Testis (tissue), 3 donors: Measurements from ENCODE around the gene KCNH5. TPM values are rescaled to one million over a fixed set of nuclear protein-coding genes. Genes with fewer than 3 reads are reported as not detected.
"Not testable (repeated sequence)": the region's sequence is repeated elsewhere in the genome, so short reads cannot be mapped to it uniquely, and the experiment has no call there.

Experiments
- DNase-seq: peaks from one replicate; pipeline ENCODE4 v3.0.0-alpha.2; 2019
- H3K27ac ChIP-seq, 2 donors: fragments of 200-600 bp; sonication (generic); one replicate each; pipeline ENCODE4 v1.5.1; 2019
- H3K27me3 ChIP-seq: fragments of 200-600 bp; sonication (generic); one replicate; pipeline ENCODE4 v1.5.1; 2019
- H3K36me3 ChIP-seq: fragments of 200-600 bp; sonication (generic); one replicate; pipeline ENCODE4 v1.5.1; 2017; ENCODE audit warnings: low read depth; ENCODE audit errors: missing control alignments
- H3K4me1 ChIP-seq: fragments of 200-600 bp; sonication (generic); one replicate; pipeline ENCODE4 v1.5.1; 2019
- H3K4me3 ChIP-seq, 2 donors: fragments of 200-600 bp; sonication (generic); one replicate each; pipeline ENCODE4 v1.5.1; 2017 to 2019
- H3K9me3 ChIP-seq: fragments of 200-600 bp; sonication (generic); one replicate; pipeline ENCODE4 v1.5.1; 2017
- POLR2A ChIP-seq: fragments of 450-650 bp; IDR thresholded peaks from one replicate; pipeline ENCODE4 v1.6.1; 2017; ENCODE audit warnings: antibody characterized with exemption, mild to moderate bottlenecking, moderate library complexity
- WGBS, 2 donors: methylation state at CpG; one replicate each; pipeline ENCODE4 v1.1.5; 2018; 5-methylcytosine and 5-hydroxymethylcytosine counted together
- intact Hi-C: fragments of 100-400 bp; cut with DNase I; formaldehyde crosslinking; loops from one replicate; pipeline ENCODE4 v1.15.1; 2023; ENCODE audit warnings: low total_unique reads
- polyA plus RNA-seq: library from polyadenylated mRNA; stranded (reverse); fragments of 350-450 nt; fragmentation: Illumina TruSeq; extraction: RNeasy Lipid Tissue Mini Kit (QIAGEN cat#74804); gene quantifications from one replicate; pipeline ENCODE4 v1.2.3, GENCODE V29; 2014; ENCODE audit warnings: low read depth, low replicate concordance; ENCODE audit not compliant: insufficient read depth
- total RNA-seq, 2 donors: library from RNA; depleted of rRNA; stranded (reverse); fragments of >200 nt; gene quantifications; one replicate each; pipeline ENCODE4 v1.2.3, GENCODE V29; 2016
- TF ChIP-seq, protein P1 (sequence below), 3 experiments: fragments of 450-650 bp in 2 of 3; fragments of 200-600 bp in 1 of 3; sonication (generic) in 1 of 3; IDR thresholded peaks; one replicate each; pipeline ENCODE4 v1.5.1; 2016 to 2019; ENCODE audit warnings: antibody characterized with exemption in 3 of 3, mild to moderate bottlenecking in 2 of 3, moderate library complexity in 1 of 3

Gene KCNH5
- total and polyA plus RNA-seq, 3 donors from 2014 or later: 0.53 to 1.7 (median 0.93) TPM

GRCh38 chr14:62777510-62777909, 267.7 kb downstream of the KCNH5 start:
- no peak overlapping the region for H3K4me3 ChIP-seq
- no peaks in the 10 kb centered on the region for H3K27me3 ChIP-seq
- H3K4me1 ChIP-seq: no peaks in the 10 kb centered on the region
- no peak overlapping the region for H3K27ac ChIP-seq
- TF ChIP-seq, protein P1, sequence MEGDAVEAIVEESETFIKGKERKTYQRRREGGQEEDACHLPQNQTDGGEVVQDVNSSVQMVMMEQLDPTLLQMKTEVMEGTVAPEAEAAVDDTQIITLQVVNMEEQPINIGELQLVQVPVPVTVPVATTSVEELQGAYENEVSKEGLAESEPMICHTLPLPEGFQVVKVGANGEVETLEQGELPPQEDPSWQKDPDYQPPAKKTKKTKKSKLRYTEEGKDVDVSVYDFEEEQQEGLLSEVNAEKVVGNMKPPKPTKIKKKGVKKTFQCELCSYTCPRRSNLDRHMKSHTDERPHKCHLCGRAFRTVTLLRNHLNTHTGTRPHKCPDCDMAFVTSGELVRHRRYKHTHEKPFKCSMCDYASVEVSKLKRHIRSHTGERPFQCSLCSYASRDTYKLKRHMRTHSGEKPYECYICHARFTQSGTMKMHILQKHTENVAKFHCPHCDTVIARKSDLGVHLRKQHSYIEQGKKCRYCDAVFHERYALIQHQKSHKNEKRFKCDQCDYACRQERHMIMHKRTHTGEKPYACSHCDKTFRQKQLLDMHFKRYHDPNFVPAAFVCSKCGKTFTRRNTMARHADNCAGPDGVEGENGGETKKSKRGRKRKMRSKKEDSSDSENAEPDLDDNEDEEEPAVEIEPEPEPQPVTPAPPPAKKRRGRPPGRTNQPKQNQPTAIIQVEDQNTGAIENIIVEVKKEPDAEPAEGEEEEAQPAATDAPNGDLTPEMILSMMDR (IDR thresholded peaks at IDR 0.05): no peak
- no peak for TF ChIP-seq POLR2A
- intact Hi-C loops: no loop called here
- WGBS, 2 donors: 88 to 89% methylated on average over 2 of the region's 2 CpGs
- no peaks in the 10 kb centered on the region for H3K9me3 ChIP-seq
- no peak for DNase-seq
- H3K36me3 ChIP-seq: no peaks in the 10 kb centered on the region

DNA sequence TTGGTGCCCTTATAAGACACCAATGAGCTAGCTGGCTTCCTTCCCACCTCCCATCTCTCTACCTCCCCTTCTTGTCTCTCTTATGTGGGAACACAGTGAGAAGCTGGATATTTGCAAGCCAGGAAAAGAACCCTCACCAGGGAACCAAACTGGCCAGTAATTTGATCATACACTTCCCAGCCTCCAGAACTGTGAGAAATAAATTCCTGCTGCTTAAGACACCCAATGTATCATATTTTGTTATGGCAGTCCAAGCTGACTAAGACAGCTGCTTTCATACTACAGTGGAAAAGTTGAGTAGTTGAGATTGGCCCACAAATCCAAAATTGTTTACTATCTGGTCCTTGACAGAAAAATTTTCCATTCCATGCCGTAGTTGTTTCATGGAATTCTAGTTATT, 269.0 kb downstream of the KCNH5 start:
- Histone ChIP-seq H3K4me1 (no peaks in the 10 kb centered on the region), H3K9me3 (no peaks in the 10 kb centered on the region), H3K27me3 (no peaks in the 10 kb centered on the region), H3K27ac (no peak overlapping the region), H3K36me3 (no peaks in the 10 kb centered on the region), H3K4me3 (no peak overlapping the region)
- TF ChIP-seq, protein P1 (IDR thresholded peaks at IDR 0.05): no peak
- no peak for TF ChIP-seq POLR2A
- 81 to 83% methylated on average over 1 of the region's 1 CpG for WGBS, 2 donors
- intact Hi-C loops: no loop called here
- DNase-seq: no peak

GRCh38 chr14:62768753-62769152, 276.5 kb downstream of the KCNH5 start:
- no peak overlapping the region for H3K27ac ChIP-seq
- H3K27me3 ChIP-seq: no peaks in the 10 kb centered on the region
- H3K9me3 ChIP-seq: no peaks in the 10 kb centered on the region
- no peak overlapping the region for H3K4me3 ChIP-seq
- no peaks in the 10 kb centered on the region for H3K4me1 ChIP-seq
- no peaks in the 10 kb centered on the region for H3K36me3 ChIP-seq
- TF ChIP-seq, protein P1 (IDR thresholded peaks at IDR 0.05): no peak
- TF ChIP-seq POLR2A: no peak
- no peak for DNase-seq
- intact Hi-C loops: no loop called here
- WGBS, 2 donors: 81 to 92% methylated on average over 2 of the region's 2 CpGs

DNA sequence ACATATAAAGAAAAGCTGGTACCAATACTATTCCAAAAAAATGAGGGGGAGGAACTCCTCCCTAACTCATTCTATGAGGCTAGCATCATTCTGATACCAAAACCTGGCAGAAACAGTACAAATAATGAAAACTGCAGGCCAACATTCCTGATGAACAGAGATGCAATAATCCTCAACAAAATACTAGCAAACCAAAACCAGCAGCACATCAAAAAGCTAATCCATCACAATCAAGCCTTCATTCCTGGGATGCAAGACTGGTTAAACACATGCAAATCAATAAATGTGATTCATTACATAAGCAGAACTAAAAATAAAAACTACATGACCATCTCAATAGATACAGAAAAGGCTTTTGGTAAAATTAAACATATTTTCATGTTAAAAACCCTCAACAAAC, 281.3 kb downstream of the KCNH5 start:
- Histone ChIP-seq H3K27ac (no peak overlapping the region), H3K4me1 (no peaks in the 10 kb centered on the region), H3K27me3 (no peaks in the 10 kb centered on the region), H3K4me3 (no peak overlapping the region), H3K9me3 (no peaks in the 10 kb centered on the region), H3K36me3 (no peaks in the 10 kb centered on the region)
- TF ChIP-seq, protein P1 (IDR thresholded peaks at IDR 0.05): no peak
- TF ChIP-seq POLR2A: no peak
- intact Hi-C loops: no loop called here
- no peak for DNase-seq

- Histone ChIP-seq H3K27ac (no peak overlapping the region), H3K27me3 (no peaks in the 10 kb centered on the region), H3K9me3 (no peaks in the 10 kb centered on the region), H3K4me1 (no peaks in the 10 kb centered on the region), H3K36me3 (no peaks in the 10 kb centered on the region), H3K4me3 (no peak overlapping the region)
- intact Hi-C loops: no loop called here
- 59 to 61% methylated on average over 2 of the region's 2 CpGs for WGBS, 2 donors
- no peak for DNase-seq
- TF ChIP-seq, protein P1 (IDR thresholded peaks at IDR 0.05): no peak
- TF ChIP-seq POLR2A: no peak
Observed at GRCh38 chr14:62759796-62760195, 285.5 kb downstream of the KCNH5 start.

GRCh38 chr14:62746881-62747280, 298.4 kb downstream of the KCNH5 start:
- WGBS, 2 donors: 95 to 96% methylated on average over 11 of the region's 11 CpGs
- H3K4me1 ChIP-seq, DNase-seq, H3K27ac ChIP-seq, H3K36me3 ChIP-seq, H3K9me3 ChIP-seq, H3K27me3 ChIP-seq, H3K4me3 ChIP-seq, intact Hi-C loops: not testable (repeated sequence)
